Mucosa of descending colon (tissue), 3 donors: ENCODE measurements around the gene PHAF1. TPM values are rescaled to one million over a fixed set of nuclear protein-coding genes. Genes with fewer than 3 reads are reported as not detected.

Experiments
- ATAC-seq: fragments of 200-7000 bp; cut with Tn5 transposase; one replicate; pipeline ENCODE4 v1.9.1; 2020; ENCODE audit warnings: mild to moderate bottlenecking, moderate library complexity
- DNase-seq, 3 donors: peaks; one replicate each; pipeline ENCODE4 v3.0.0-alpha.2; 2020
- H3K36me3 ChIP-seq: fragments of 200-600 bp; one replicate; pipeline ENCODE4 v1.8.0; 2021; ENCODE audit warnings: low read depth, mild to moderate bottlenecking
- H3K4me1 ChIP-seq: fragments of 200-600 bp; one replicate; pipeline ENCODE4 v1.8.0; 2021; ENCODE audit warnings: low read depth, mild to moderate bottlenecking
- H3K4me3 ChIP-seq: fragments of 200-600 bp; one replicate; pipeline ENCODE4 v1.8.0; 2021; ENCODE audit warnings: mild to moderate bottlenecking
- H3K9me3 ChIP-seq: fragments of 200-600 bp; one replicate; pipeline ENCODE4 v1.8.0; 2021; ENCODE audit warnings: mild to moderate bottlenecking
- CTCF ChIP-seq: fragments of 200-600 bp; IDR thresholded peaks from one replicate; pipeline ENCODE4 v1.8.0; 2022; ENCODE audit warnings: antibody characterized with exemption, mild to moderate bottlenecking
- intact Hi-C, 2 donors: fragments of 100-400 bp; cut with DNase I in 1 of 2; cut with micrococcal nuclease in 1 of 2; formaldehyde crosslinking; loops; one replicate each; pipeline versions ENCODE4 v1.11.0 to v1.11.1; 2022; cut with DNase I, micrococcal nuclease
- total RNA-seq, 3 donors: library from RNA; stranded (reverse); fragmentation: NEBNext Ultra II Directional in 2 of 3; extraction: Animal tissue kit (Norgen Biotek cat#: 25700) in 2 of 3; gene quantifications; one replicate each; pipeline versions ENCODE4 v1.2.1 to v1.2.4, GENCODE V29; 2021 to 2023
- donor health status: DM: no; HTN: no; CAD: no; lungs with moderate emphysema.
- donor health status: DM: no; HTN: no; CAD: no.
- donor health status: DM: no; HTN: yes; CAD: no.

PHAF1 gene
- total RNA-seq, 3 donors from 2014 or later = 13.3 to 15.7 (median 13.6) TPM

GRCh38 chr16:67158637-67159600, 49.2 kb downstream of the PHAF1 start:
- Histone ChIP-seq H3K36me3 (no peaks in the 10 kb centered on the region), H3K4me1 (peaks cover 46% of the 10 kb centered on the region), H3K4me3 (peak overlapping the region; percentile 85), H3K9me3 (no peaks in the 10 kb centered on the region)
- DNase-seq = peak; percentile 78 to 91 (median 79)
- ATAC-seq = peak; percentile 41
- intact Hi-C loops = loop anchor here in 1 of 2 donors (10.0 kb wide), 1 partner anchor 204 kb away; no protein-coding TSS in a partner anchor
- no peak for TF ChIP-seq CTCF

GRCh38 chr16:67161595-67162058, 51.9 kb downstream of the PHAF1 start:
- H3K4me1 ChIP-seq = peaks cover 50% of the 10 kb centered on the region
- H3K9me3 ChIP-seq = no peaks in the 10 kb centered on the region
- no peak for TF ChIP-seq CTCF
- H3K36me3 ChIP-seq = no peaks in the 10 kb centered on the region
- no peak overlapping the region for H3K4me3 ChIP-seq
- intact Hi-C loops = no loop called here
- DNase-seq (peak in 2 of 3 donors; percentile 19 to 70), ATAC-seq (no peak)

- H3K4me3 ChIP-seq = no peak overlapping the region
- H3K4me1 ChIP-seq = peaks cover 44% of the 10 kb centered on the region
- intact Hi-C loops = no loop called here
- no peak for TF ChIP-seq CTCF
- no peaks in the 10 kb centered on the region for H3K9me3 ChIP-seq
- no peaks in the 10 kb centered on the region for H3K36me3 ChIP-seq
- ATAC-seq = no peak
- peak in 1 of 3 donors; percentile 14 for DNase-seq
Observed at GRCh38 chr16:67162506-67163163, 52.9 kb downstream of the PHAF1 start.

- ATAC-seq (no peak), DNase-seq (peak; percentile 35 to 70 (median 60))
- intact Hi-C loops = no loop called here
- TF ChIP-seq CTCF = no peak
- peaks cover 44% of the 10 kb centered on the region for H3K4me1 ChIP-seq
- no peak overlapping the region for H3K4me3 ChIP-seq
- H3K36me3 ChIP-seq = no peaks in the 10 kb centered on the region
- no peaks in the 10 kb centered on the region for H3K9me3 ChIP-seq
Observed at GRCh38 chr16:67163164-67163998, 53.6 kb downstream of the PHAF1 start.

GRCh38 chr16:67163999-67164558, 54.3 kb downstream of the PHAF1 start:
- ATAC-seq (no peak), DNase-seq (no peak)
- H3K9me3 ChIP-seq = no peaks in the 10 kb centered on the region
- no peak overlapping the region for H3K4me3 ChIP-seq
- intact Hi-C loops = no loop called here
- peaks cover 45% of the 10 kb centered on the region for H3K4me1 ChIP-seq
- no peaks in the 10 kb centered on the region for H3K36me3 ChIP-seq
- TF ChIP-seq CTCF = no peak
